Measurements from ENCODE around the gene TRIM42.

Gene TRIM42

GRCh38 chr3:140677764-140678163 is at the start of gene TRIM42:
Gene TRIM42 (plus strand): TSS chr3:140678064. CDS start chr3:140678230, 166 bp downstream.
- no peak for DNase-seq (ENCODE audit: low read depth in 3 of 3)

GRCh38 chr3:140628606-140629005 is 49.3 kb upstream of the TRIM42 start:
- no peak for DNase-seq (ENCODE audit: low read depth in 3 of 3)

- no peak for DNase-seq (ENCODE audit: low read depth in 3 of 3)
Measured at GRCh38 chr3:140629357-140630137, 48.3 kb upstream of the TRIM42 start.

- no peak for DNase-seq (ENCODE audit: low read depth in 3 of 3)
Measured at GRCh38 chr3:140630366-140630765, 47.5 kb upstream of the TRIM42 start.

GRCh38 chr3:140630866-140631265 is 47.0 kb upstream of the TRIM42 start:
- DNase-seq (ENCODE audit: low read depth in 3 of 3) = no peak

- DNase-seq (ENCODE audit: low read depth in 3 of 3) = no peak
Measured at GRCh38 chr3:140635276-140635675, 42.6 kb upstream of the TRIM42 start.

GRCh38 chr3:140636406-140637138 is 41.3 kb upstream of the TRIM42 start:
- no peak for DNase-seq (ENCODE audit: low read depth in 3 of 3)

- no peak for DNase-seq (ENCODE audit: low read depth in 3 of 3)
Measured at GRCh38 chr3:140651287-140651686, 26.6 kb upstream of the TRIM42 start.

GRCh38 chr3:140655678-140656077 is 22.2 kb upstream of the TRIM42 start:
- no peak for DNase-seq (ENCODE audit: low read depth in 3 of 3)

GRCh38 chr3:140664111-140664510 is 13.8 kb upstream of the TRIM42 start:
- no peak for DNase-seq (ENCODE audit: low read depth in 3 of 3)

- no peak for DNase-seq (ENCODE audit: low read depth in 3 of 3)
Measured at GRCh38 chr3:140682586-140682985, 4.7 kb downstream of the TRIM42 start.

- DNase-seq (ENCODE audit: low read depth in 3 of 3) = no peak
Measured at GRCh38 chr3:140686128-140686527, 8.3 kb downstream of the TRIM42 start.

- no peak for DNase-seq (ENCODE audit: low read depth in 3 of 3)
Measured at GRCh38 chr3:140686948-140687347, 9.1 kb downstream of the TRIM42 start.

GRCh38 chr3:140695361-140696061 is 17.6 kb downstream of the TRIM42 start:
- no peak for DNase-seq (ENCODE audit: low read depth in 3 of 3)

- DNase-seq (ENCODE audit: low read depth in 3 of 3) = no peak
Measured at GRCh38 chr3:140699516-140700231, 21.8 kb downstream of the TRIM42 start.

GRCh38 chr3:140702281-140702680 is 24.4 kb downstream of the TRIM42 start:
- no peak for DNase-seq (ENCODE audit: low read depth in 3 of 3)

- DNase-seq (ENCODE audit: low read depth in 3 of 3) = no peak
Measured at GRCh38 chr3:140703496-140703895, 25.6 kb downstream of the TRIM42 start.

GRCh38 chr3:140704733-140705132 is 26.9 kb downstream of the TRIM42 start:
- DNase-seq (ENCODE audit: low read depth in 3 of 3) = no peak

- DNase-seq (ENCODE audit: low read depth in 3 of 3) = no peak
Measured at GRCh38 chr3:140705954-140706353, 28.1 kb downstream of the TRIM42 start.

GRCh38 chr3:140706360-140706759 is 28.5 kb downstream of the TRIM42 start:
- no peak for DNase-seq (ENCODE audit: low read depth in 3 of 3)

- DNase-seq (ENCODE audit: low read depth in 3 of 3) = no peak
Measured at GRCh38 chr3:140708815-140709214, 31.0 kb downstream of the TRIM42 start.

- DNase-seq (ENCODE audit: low read depth in 3 of 3) = no peak
Measured at GRCh38 chr3:140709751-140710150, 31.9 kb downstream of the TRIM42 start.

All from stimulated activated CD4-positive, alpha-beta T cell treated with anti-CD3 and anti-CD28 coated beads, TNF-alpha, amount 100 ng/mL, for 48 hours (primary cell).